Body of pancreas (tissue), 4 donors: ENCODE data around the gene PCOLCE2. TPM values are rescaled to one million over a fixed set of nuclear protein-coding genes. Genes with fewer than 3 reads are reported as not detected.

Source experiments
- ATAC-seq: fragments of 150-250 bp; one replicate; pipeline ENCODE4 v1.9.1; 2016
- DNase-seq, 4 donors: peaks; one replicate each; pipeline ENCODE4 v3.0.0-alpha.2; 2019
- H3K27ac ChIP-seq, 4 donors: fragments of 200-600 bp; sonication (generic); 1 replicate in 3 of 4; 2 replicates in 1 of 4; pipeline versions ENCODE4 v1.5.1 to v1.6.1; 2016 to 2019; ENCODE audit warnings: mild to moderate bottlenecking in 1 of 4, mixed read lengths in 1 of 4, moderate library complexity in 1 of 4
- H3K27me3 ChIP-seq, 2 donors: fragments of 200-600 bp; sonication (generic); one replicate each; pipeline ENCODE4 v1.6.0; 2016; ENCODE audit warnings: mild to moderate bottlenecking in 1 of 2
- H3K36me3 ChIP-seq, 2 donors: fragments of 200-600 bp; sonication (generic); replicated peaks in 1 of 2; 2 replicates each; pipeline ENCODE4 v1.5.1; 2016; ENCODE audit warnings: low read depth in 2 of 2; ENCODE audit not compliant: insufficient read depth in 1 of 2
- H3K4me1 ChIP-seq: fragments of 200-600 bp; sonication (generic); one replicate; pipeline ENCODE4 v1.6.0; 2016
- H3K4me3 ChIP-seq, 2 donors: fragments of 200-600 bp; sonication (generic); 1 replicate in 1 of 2; 2 replicates in 1 of 2; pipeline ENCODE4 v1.5.1; 2016 to 2019
- H3K9me3 ChIP-seq, 3 donors: fragments of 200-600 bp; sonication (generic); 1 replicate in 2 of 3; 2 replicates in 1 of 3; pipeline ENCODE4 v1.5.1; 2016
- CTCF ChIP-seq, 7 experiments: fragments of 450-650 bp in 4 of 7; fragments of 200-600 bp in 3 of 7; sonication (generic) in 3 of 7; IDR thresholded peaks; one replicate each; pipeline ENCODE4 v1.5.1; 2016 to 2019; ENCODE audit warnings: antibody characterized with exemption in 7 of 7
- POLR2A ChIP-seq, 3 donors: fragments of 450-650 bp; IDR thresholded peaks; one replicate each; pipeline ENCODE4 v1.6.1; 2016; ENCODE audit warnings: antibody characterized with exemption in 3 of 3, mild to moderate bottlenecking in 2 of 3
- WGBS, 2 donors: methylation state at CpG; one replicate each; pipeline ENCODE4 v1.1.5; 2017; 5-methylcytosine and 5-hydroxymethylcytosine counted together
- intact Hi-C: fragments of 100-400 bp; cut with DNase I; formaldehyde crosslinking; loops from one replicate; pipeline ENCODE4 v1.15.1; 2023
- total RNA-seq, 2 donors: library from RNA; depleted of rRNA; stranded (reverse); fragments of >200 nt; gene quantifications; one replicate each; pipeline ENCODE4 v1.1.0, GENCODE V29; 2016

PCOLCE2 gene
- total RNA-seq, 2 donors from 2014 or later, result 1.6 to 41.5 TPM

DNA sequence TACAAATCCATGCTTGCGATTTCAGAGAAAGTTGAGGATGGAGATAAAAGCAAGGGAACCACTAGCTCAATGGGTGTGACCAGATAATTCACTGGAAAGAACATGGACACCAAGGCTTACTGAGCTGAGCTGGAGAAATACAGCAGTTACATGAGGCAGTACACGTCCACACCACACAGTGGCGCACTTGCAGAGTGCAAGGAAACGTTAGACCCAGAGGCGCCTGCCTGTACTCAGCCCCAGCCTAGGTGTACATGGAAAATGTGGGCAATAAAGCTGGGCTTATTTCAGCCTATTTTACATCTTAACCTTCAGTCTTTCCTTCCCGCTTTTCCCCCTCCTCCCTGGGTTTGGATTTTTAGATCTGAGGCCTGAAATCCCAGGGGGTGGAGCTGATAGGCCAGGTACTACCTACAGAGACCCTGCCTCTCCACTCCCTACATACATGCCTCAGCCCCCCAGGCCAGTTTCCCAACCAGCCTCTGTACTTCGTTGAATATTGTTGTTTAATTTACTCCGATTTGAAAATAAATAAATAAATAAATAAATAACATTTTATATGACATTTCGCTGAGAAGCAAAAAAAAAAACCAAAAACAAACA is 60.1 kb downstream of the PCOLCE2 start:
- no peak overlapping the region for H3K27ac ChIP-seq
- intact Hi-C loops, result loop anchor here (5.0 to 10.0 kb wide), 2 partner anchors 146 to 163 kb away; no protein-coding TSS in a partner anchor
- H3K27me3 ChIP-seq, result no peaks in the 10 kb centered on the region
- ATAC-seq, result peak; percentile 98
- no peaks in the 10 kb centered on the region for H3K4me1 ChIP-seq
- 12 to 17% methylated on average over 9 of the region's 9 CpGs for WGBS, 2 donors
- H3K36me3 ChIP-seq, result no peaks in the 10 kb centered on the region
- peak; percentile 83 to 89 (median 86) for DNase-seq
- TF ChIP-seq CTCF (IDR thresholded peaks at IDR 0.05), result peak; percentile 70 to 91 (median 83)
- no peak for TF ChIP-seq POLR2A (IDR thresholded peaks at IDR 0.05)
- no peak overlapping the region for H3K4me3 ChIP-seq
- H3K9me3 ChIP-seq, result no peaks in the 10 kb centered on the region

DNA sequence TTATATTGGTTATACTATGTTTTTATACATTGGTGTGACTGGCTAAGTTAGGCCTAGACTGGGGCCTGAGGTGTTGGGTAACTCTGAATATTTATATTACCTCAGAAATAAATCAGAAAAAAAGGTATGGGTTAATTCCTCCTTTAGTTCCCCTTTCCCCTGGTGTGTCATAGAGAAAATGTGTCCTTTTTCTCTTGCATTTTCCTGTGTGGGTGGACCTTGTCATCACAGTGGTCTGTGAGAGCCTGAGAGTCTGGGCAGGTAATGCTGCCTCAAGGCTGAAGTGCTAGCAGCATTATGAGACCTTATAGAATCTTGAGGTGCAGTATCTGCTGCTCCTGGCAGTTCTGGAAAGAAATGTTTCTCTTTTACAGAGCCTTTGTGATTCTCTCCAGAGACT is 69.7 kb downstream of the PCOLCE2 start:
- intact Hi-C loops, result no loop called here
- TF ChIP-seq POLR2A (IDR thresholded peaks at IDR 0.05) (no peak), CTCF (IDR thresholded peaks at IDR 0.05) (no peak)
- ATAC-seq (no peak), DNase-seq (no peak)
- Histone ChIP-seq H3K4me1 (no peaks in the 10 kb centered on the region), H3K36me3 (no peaks in the 10 kb centered on the region), H3K4me3 (no peak overlapping the region), H3K27ac (no peak overlapping the region), H3K9me3 (no peaks in the 10 kb centered on the region), H3K27me3 (no peaks in the 10 kb centered on the region)

GRCh38 chr3:142818651-142819050 is 70.2 kb downstream of the PCOLCE2 start:
- no peak overlapping the region for H3K27ac ChIP-seq
- DNase-seq (no peak), ATAC-seq (no peak)
- WGBS, 2 donors, result 88 to 93% methylated on average over 9 of the region's 9 CpGs
- no peaks in the 10 kb centered on the region for H3K4me1 ChIP-seq
- intact Hi-C loops, result no loop called here
- no peak overlapping the region for H3K4me3 ChIP-seq
- H3K36me3 ChIP-seq, result no peaks in the 10 kb centered on the region
- H3K9me3 ChIP-seq, result no peaks in the 10 kb centered on the region
- TF ChIP-seq POLR2A (IDR thresholded peaks at IDR 0.05) (no peak), CTCF (IDR thresholded peaks at IDR 0.05) (no peak)
- no peaks in the 10 kb centered on the region for H3K27me3 ChIP-seq

DNA sequence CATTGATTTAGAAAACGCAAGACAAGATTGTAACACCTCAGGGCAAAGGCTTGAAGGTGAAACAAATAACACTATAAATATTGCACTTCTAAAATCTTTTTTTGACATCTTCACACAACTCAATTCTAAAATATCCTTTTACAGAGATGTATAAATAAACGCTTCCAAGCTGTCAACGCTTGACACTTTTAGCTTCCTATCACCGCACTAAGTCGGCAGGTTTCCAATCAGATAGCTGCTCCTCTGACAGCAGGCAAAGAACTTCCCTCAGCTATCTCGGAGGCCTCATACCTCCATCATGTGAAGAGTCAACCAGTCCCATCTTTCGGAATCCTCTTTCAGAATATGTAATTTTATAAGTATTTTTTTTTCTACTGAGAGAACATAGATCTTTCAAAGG is 71.0 kb downstream of the PCOLCE2 start:
- intact Hi-C loops, result no loop called here
- no peaks in the 10 kb centered on the region for H3K4me1 ChIP-seq
- DNase-seq, result no peak
- H3K36me3 ChIP-seq, result no peaks in the 10 kb centered on the region
- H3K9me3 ChIP-seq, result no peaks in the 10 kb centered on the region
- H3K27me3 ChIP-seq, result no peaks in the 10 kb centered on the region
- 55 to 59% methylated on average over 7 of the region's 7 CpGs for WGBS, 2 donors
- TF ChIP-seq POLR2A (IDR thresholded peaks at IDR 0.05) (no peak), CTCF (IDR thresholded peaks at IDR 0.05) (no peak)
- no peak overlapping the region for H3K4me3 ChIP-seq
- no peak overlapping the region for H3K27ac ChIP-seq
- no peak for ATAC-seq

- WGBS, 2 donors, result 30 to 43% methylated on average over 1 of the region's 1 CpG
- Histone ChIP-seq H3K4me1 (no peaks in the 10 kb centered on the region), H3K27me3 (no peaks in the 10 kb centered on the region), H3K27ac (no peak overlapping the region), H3K4me3 (no peak overlapping the region), H3K36me3 (no peaks in the 10 kb centered on the region), H3K9me3 (no peaks in the 10 kb centered on the region)
- TF ChIP-seq POLR2A (IDR thresholded peaks at IDR 0.05) (no peak), CTCF (IDR thresholded peaks at IDR 0.05) (no peak)
- DNase-seq (no peak), ATAC-seq (no peak)
- intact Hi-C loops, result no loop called here
Observed at GRCh38 chr3:142817356-142817755, 71.5 kb downstream of the PCOLCE2 start.
